Type B pancreatic cell (in vitro differentiated cells): Measurements from ENCODE around the gene CLDN7. TPM values are rescaled to one million over a fixed set of nuclear protein-coding genes. Genes with fewer than 3 reads are reported as not detected.

Experiments used
- DNase-seq: peaks from one replicate; pipeline ENCODE4 v3.0.0; 2021; ENCODE audit warnings: mixed read lengths; ENCODE audit not compliant: unreplicated experiment; ENCODE audit errors: extremely low spot score
- H3K27ac Mint-ChIP-seq: 2 replicates; pipeline ENCODE4 v1.8.0; 2021; ENCODE audit warnings: mild to moderate bottlenecking, mixed read lengths
- H3K27me3 Mint-ChIP-seq: 2 replicates; pipeline ENCODE4 v1.8.0; 2021; ENCODE audit warnings: mixed read lengths
- H3K36me3 Mint-ChIP-seq: 2 replicates; pipeline ENCODE4 v1.8.0; 2021; ENCODE audit warnings: mixed read lengths
- H3K4me1 Mint-ChIP-seq: one replicate; pipeline ENCODE4 v1.8.0; 2021; ENCODE audit warnings: mixed read lengths; ENCODE audit not compliant: unreplicated experiment
- H3K4me3 Mint-ChIP-seq: 2 replicates; pipeline ENCODE4 v1.8.0; 2021; ENCODE audit warnings: mild to moderate bottlenecking, mixed read lengths
- H3K9me3 Mint-ChIP-seq: 2 replicates; pipeline ENCODE4 v1.8.0; 2021; ENCODE audit warnings: mixed read lengths
- total RNA-seq: library from RNA; stranded (reverse); gene quantifications from 2 replicates; pipeline ENCODE4 v1.2.1, GENCODE V29; 2021; ENCODE audit warnings: low replicate concordance
- TF ChIP-seq, protein P1 (sequence below): fragments of 200-600 bp; sonication (generic); conservative IDR thresholded peaks from 2 replicates; pipeline ENCODE4 v1.5.0; 2021; ENCODE audit warnings: antibody characterized with exemption, mild to moderate bottlenecking

The CLDN7 gene
- total RNA-seq, 1 donor from 2014 or later = 118 TPM

GRCh38 chr17:7280519-7281073, 18.3 kb upstream of the CLDN7 start:
- H3K27ac Mint-ChIP-seq = peak overlapping the region; percentile 83
- TF ChIP-seq, protein P1, sequence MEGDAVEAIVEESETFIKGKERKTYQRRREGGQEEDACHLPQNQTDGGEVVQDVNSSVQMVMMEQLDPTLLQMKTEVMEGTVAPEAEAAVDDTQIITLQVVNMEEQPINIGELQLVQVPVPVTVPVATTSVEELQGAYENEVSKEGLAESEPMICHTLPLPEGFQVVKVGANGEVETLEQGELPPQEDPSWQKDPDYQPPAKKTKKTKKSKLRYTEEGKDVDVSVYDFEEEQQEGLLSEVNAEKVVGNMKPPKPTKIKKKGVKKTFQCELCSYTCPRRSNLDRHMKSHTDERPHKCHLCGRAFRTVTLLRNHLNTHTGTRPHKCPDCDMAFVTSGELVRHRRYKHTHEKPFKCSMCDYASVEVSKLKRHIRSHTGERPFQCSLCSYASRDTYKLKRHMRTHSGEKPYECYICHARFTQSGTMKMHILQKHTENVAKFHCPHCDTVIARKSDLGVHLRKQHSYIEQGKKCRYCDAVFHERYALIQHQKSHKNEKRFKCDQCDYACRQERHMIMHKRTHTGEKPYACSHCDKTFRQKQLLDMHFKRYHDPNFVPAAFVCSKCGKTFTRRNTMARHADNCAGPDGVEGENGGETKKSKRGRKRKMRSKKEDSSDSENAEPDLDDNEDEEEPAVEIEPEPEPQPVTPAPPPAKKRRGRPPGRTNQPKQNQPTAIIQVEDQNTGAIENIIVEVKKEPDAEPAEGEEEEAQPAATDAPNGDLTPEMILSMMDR = peak; percentile 89
- H3K36me3 Mint-ChIP-seq = no peaks in the 10 kb centered on the region
- H3K9me3 Mint-ChIP-seq = no peaks in the 10 kb centered on the region
- peaks cover 15% of the 10 kb centered on the region for H3K4me1 Mint-ChIP-seq
- H3K4me3 Mint-ChIP-seq = peak overlapping the region; percentile 88
- H3K27me3 Mint-ChIP-seq = peaks cover 6% of the 10 kb centered on the region
- DNase-seq = peak; percentile 86

DNA sequence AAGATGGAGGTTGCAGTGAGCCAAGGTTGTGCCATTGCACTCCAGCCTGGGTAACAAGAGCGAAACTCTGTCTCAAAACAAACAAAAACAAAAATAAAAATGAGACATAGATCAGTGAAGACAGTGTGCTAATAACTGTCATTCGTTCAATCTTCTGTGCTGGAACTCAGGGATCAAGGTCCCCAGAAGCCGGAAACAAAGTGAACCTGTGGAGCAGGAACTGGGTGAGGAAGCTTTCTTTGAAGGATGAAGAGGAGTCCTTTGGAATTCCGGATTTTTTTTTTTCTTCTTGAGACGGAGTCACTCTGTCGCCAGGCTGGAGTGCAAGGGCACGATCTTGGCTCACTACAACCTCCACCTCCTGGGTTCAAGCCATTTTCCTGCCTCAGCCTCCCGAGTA, 17.2 kb upstream of the CLDN7 start:
- Mint-ChIP-seq H3K9me3 (no peaks in the 10 kb centered on the region), H3K4me1 (peaks cover 15% of the 10 kb centered on the region), H3K4me3 (no peak overlapping the region), H3K27ac (no peak overlapping the region), H3K36me3 (no peaks in the 10 kb centered on the region), H3K27me3 (peaks cover 6% of the 10 kb centered on the region)
- DNase-seq = no peak
- TF ChIP-seq, protein P1 = no peak

DNA sequence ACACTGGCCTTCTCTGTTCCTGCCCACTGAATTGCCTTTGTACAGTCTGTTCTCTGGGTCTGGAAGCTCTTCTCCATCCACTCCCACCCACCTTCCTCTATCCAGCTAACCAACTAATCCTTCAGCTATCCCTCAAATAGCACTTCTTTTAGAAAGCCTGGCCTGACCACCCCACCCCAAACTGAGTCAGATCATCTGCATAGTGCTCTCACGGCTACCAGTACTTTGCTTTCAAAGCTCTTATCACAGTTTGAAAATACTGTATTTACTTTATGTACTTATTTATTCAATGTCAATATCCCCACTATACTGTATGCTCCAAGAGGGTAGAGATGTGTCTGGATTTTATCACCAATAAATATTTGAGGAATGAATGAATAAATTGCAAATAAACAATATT, 4.5 kb upstream of the CLDN7 start:
- peaks cover 51% of the 10 kb centered on the region for H3K27me3 Mint-ChIP-seq
- peak overlapping the region; percentile 16 for H3K4me3 Mint-ChIP-seq
- H3K9me3 Mint-ChIP-seq = no peaks in the 10 kb centered on the region
- TF ChIP-seq, protein P1 = no peak
- DNase-seq = no peak
- peak overlapping the region; percentile 58 for H3K27ac Mint-ChIP-seq
- no peaks in the 10 kb centered on the region for H3K36me3 Mint-ChIP-seq
- H3K4me1 Mint-ChIP-seq = peaks cover 6% of the 10 kb centered on the region

- Mint-ChIP-seq H3K27ac (peak overlapping the region; percentile 100), H3K9me3 (no peaks in the 10 kb centered on the region), H3K4me3 (peak overlapping the region; percentile 98), H3K36me3 (peaks cover 5% of the 10 kb centered on the region), H3K27me3 (peaks cover 57% of the 10 kb centered on the region), H3K4me1 (peaks cover 6% of the 10 kb centered on the region)
- TF ChIP-seq, protein P1 = no peak
- DNase-seq = no peak
Measured at GRCh38 chr17:7263801-7264078, 1.5 kb upstream of the CLDN7 start.

- Mint-ChIP-seq H3K27ac (peak overlapping the region; percentile 100), H3K4me1 (peaks cover 6% of the 10 kb centered on the region), H3K9me3 (no peaks in the 10 kb centered on the region), H3K36me3 (peaks cover 5% of the 10 kb centered on the region), H3K4me3 (peak overlapping the region; percentile 98), H3K27me3 (peaks cover 57% of the 10 kb centered on the region)
- TF ChIP-seq, protein P1 = no peak
- no peak for DNase-seq
Measured at GRCh38 chr17:7262935-7263800, 890 bp upstream of the CLDN7 start.
